Mesenchymal stem cell (in vitro differentiated cells and primary cell): ENCODE data around the gene RNF32.

Experiments used
- DNase-seq: peaks from one replicate; pipeline ENCODE4 v3.0.0-alpha.2; 2013
- H2AFZ ChIP-seq: one replicate; pipeline ENCODE4 v1.6.1; 2013; ENCODE audit warnings: low read depth, mild to moderate bottlenecking, control low read depth, inconsistent platforms, low read length, moderate library complexity
- H2AK5ac ChIP-seq: 2 replicates; pipeline ENCODE4 v1.6.1; 2013; ENCODE audit warnings: low read length, moderate library complexity, mild to moderate bottlenecking, inconsistent platforms; ENCODE audit not compliant: severe bottlenecking
- H2BK120ac ChIP-seq: one replicate; pipeline ENCODE4 v1.6.1; 2013; ENCODE audit warnings: low read depth, mild to moderate bottlenecking, inconsistent platforms, low read length, moderate library complexity
- H2BK12ac ChIP-seq, 2 experiments: one replicate each; pipeline ENCODE4 v1.6.1; 2013; ENCODE audit warnings: inconsistent platforms in 2 of 2, low read length in 2 of 2, mild to moderate bottlenecking in 2 of 2, moderate library complexity in 2 of 2, control low read depth in 1 of 2
- H2BK15ac ChIP-seq: one replicate; pipeline ENCODE4 v1.6.1; 2013; ENCODE audit warnings: mild to moderate bottlenecking, low read depth, inconsistent platforms; ENCODE audit not compliant: poor library complexity, severe bottlenecking
- H2BK5ac ChIP-seq: 2 replicates; pipeline ENCODE4 v1.6.1; 2013; ENCODE audit warnings: low read depth, mild to moderate bottlenecking, low read length, control low read depth, inconsistent platforms; ENCODE audit not compliant: poor library complexity, severe bottlenecking
- H3K14ac ChIP-seq, 2 experiments: one replicate each; pipeline ENCODE4 v1.6.1; 2013; ENCODE audit warnings: inconsistent platforms in 2 of 2, low read length in 2 of 2, control low read depth in 1 of 2, mild to moderate bottlenecking in 1 of 2, moderate library complexity in 1 of 2
- H3K18ac ChIP-seq, 2 experiments: one replicate each; pipeline ENCODE4 v1.6.1; 2013; ENCODE audit warnings: inconsistent platforms in 2 of 2, low read length in 2 of 2, control low read depth in 1 of 2, low read depth in 1 of 2, mild to moderate bottlenecking in 1 of 2
- H3K23ac ChIP-seq, 2 experiments: one replicate each; pipeline ENCODE4 v1.6.1; 2013; ENCODE audit warnings: inconsistent platforms in 2 of 2, low read length in 2 of 2, mild to moderate bottlenecking in 2 of 2, moderate library complexity in 2 of 2, control low read depth in 1 of 2
- H3K27ac ChIP-seq: 2 replicates; pipeline ENCODE4 v1.5.1; 2013; ENCODE audit warnings: mild to moderate bottlenecking, moderate library complexity, low read length, control low read depth, inconsistent platforms; ENCODE audit not compliant: poor library complexity, severe bottlenecking
- H3K27me3 ChIP-seq, 2 experiments: 2 replicates each; pipeline versions ENCODE4 v1.6.1 to v1.7.0; 2013; ENCODE audit warnings: low read length in 2 of 2, mild to moderate bottlenecking in 2 of 2, moderate library complexity in 2 of 2, control low read depth in 1 of 2, inconsistent platforms in 1 of 2; ENCODE audit not compliant: control insufficient read depth in 1 of 2, insufficient read depth in 1 of 2
- H3K36me3 ChIP-seq, 2 experiments: 2 replicates each; pipeline versions ENCODE4 v1.6.1 to v1.7.0; 2013; ENCODE audit warnings: low read length in 2 of 2, control low read depth in 1 of 2, inconsistent platforms in 1 of 2, low read depth in 1 of 2, mild to moderate bottlenecking in 1 of 2; ENCODE audit not compliant: insufficient read depth in 2 of 2, control insufficient read depth in 1 of 2
- H3K4ac ChIP-seq, 2 experiments: one replicate each; pipeline ENCODE4 v1.6.1; 2013; ENCODE audit warnings: inconsistent platforms in 2 of 2, low read length in 2 of 2, mild to moderate bottlenecking in 2 of 2, moderate library complexity in 2 of 2, control low read depth in 1 of 2, low read depth in 1 of 2
- H3K4me1 ChIP-seq: 2 replicates; pipeline ENCODE4 v1.6.1; 2013; ENCODE audit warnings: low read depth, low read length, control low read depth; ENCODE audit not compliant: control insufficient read depth, insufficient read depth
- H3K4me2 ChIP-seq: 2 replicates; pipeline ENCODE4 v1.6.1; 2013; ENCODE audit warnings: low read length, mild to moderate bottlenecking, inconsistent platforms; ENCODE audit not compliant: poor library complexity, severe bottlenecking
- H3K4me3 ChIP-seq, 2 experiments: 2 replicates each; pipeline versions ENCODE4 v1.5.1 to v1.7.0; 2013; ENCODE audit warnings: low read length in 2 of 2, mild to moderate bottlenecking in 2 of 2, control low read depth in 1 of 2, low read depth in 1 of 2; ENCODE audit not compliant: insufficient read depth in 1 of 2
- H3K79me1 ChIP-seq: replicated peaks from 2 replicates; pipeline ENCODE4 v1.6.1; 2013; ENCODE audit warnings: mild to moderate bottlenecking, control low read depth, low read length, inconsistent platforms; ENCODE audit not compliant: poor library complexity, severe bottlenecking
- H3K9ac ChIP-seq: 2 replicates; pipeline ENCODE4 v1.7.0; 2013; ENCODE audit warnings: mild to moderate bottlenecking, low read length, moderate library complexity
- H3K9me3 ChIP-seq: 2 replicates; pipeline ENCODE4 v1.7.0; 2013; ENCODE audit warnings: mild to moderate bottlenecking, low read length; ENCODE audit not compliant: control insufficient read depth
- H4K8ac ChIP-seq: one replicate; pipeline ENCODE4 v1.6.1; 2013; ENCODE audit warnings: inconsistent platforms, mild to moderate bottlenecking, low read length, moderate library complexity
- H4K91ac ChIP-seq: one replicate; pipeline ENCODE4 v1.6.1; 2013; ENCODE audit warnings: mild to moderate bottlenecking, low read length, inconsistent platforms
- whole genome bisulfite sequencing: methylation state at CpG from one replicate; pipeline ENCODE4 v1.1.7; 2013; ENCODE audit warnings: mixed read lengths; 5-methylcytosine and 5-hydroxymethylcytosine counted together

RNF32 gene

DNA sequence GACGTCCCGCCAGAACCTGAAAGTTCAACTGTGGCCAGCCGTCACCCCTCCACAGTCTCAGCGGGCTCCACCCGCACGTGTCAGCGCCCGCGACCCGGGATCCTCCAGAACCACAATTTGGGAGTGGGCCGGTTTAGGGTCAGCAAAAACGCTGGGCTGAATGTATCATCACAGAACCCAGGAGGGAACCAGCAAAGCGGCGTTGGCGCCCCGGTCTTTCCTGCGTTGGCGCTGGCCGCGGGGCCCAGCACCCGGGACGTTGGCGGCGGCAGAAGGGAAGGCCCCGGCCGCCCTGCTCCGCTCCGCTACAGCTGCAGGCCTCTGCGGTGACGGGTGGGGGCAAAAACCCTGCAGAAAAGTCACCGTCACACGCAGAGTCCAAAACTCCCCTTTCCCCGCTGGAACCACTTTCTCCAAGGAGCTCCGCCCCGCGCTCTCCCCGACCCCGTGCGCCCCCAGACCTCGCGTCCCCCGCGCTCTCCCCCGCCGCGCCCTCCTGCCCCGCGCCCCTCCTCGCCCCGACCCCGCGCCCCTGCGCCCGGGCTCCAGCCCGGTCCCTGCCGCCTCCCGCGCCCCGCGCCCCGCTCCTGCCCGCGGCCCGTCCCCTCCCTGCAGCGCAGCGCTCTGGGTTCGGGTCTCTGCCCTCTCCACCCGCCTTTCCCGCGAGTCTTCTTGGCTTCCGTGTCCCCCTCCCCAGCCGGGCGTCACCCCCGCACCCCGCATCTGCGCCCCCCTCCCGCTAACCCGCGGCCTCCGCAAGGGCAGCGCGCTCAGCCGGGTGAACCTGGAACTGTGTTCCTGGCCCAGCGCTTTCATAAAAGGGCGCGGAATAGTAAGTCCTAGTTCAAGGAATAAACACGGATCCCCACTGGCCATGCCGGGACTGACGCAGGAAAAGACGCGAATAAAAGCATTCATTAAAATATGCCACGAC is 24.0 kb upstream of the RNF32 start:
- Histone ChIP-seq H2BK15ac (no peak overlapping the region), H4K91ac (no peak overlapping the region), H3K23ac (no peak overlapping the region), H3K14ac (no peak overlapping the region), H3K4ac (no peak overlapping the region), H2AK5ac (no peak overlapping the region), H3K27ac (no peak overlapping the region), H3K9ac (no peak overlapping the region), H3K18ac (no peak overlapping the region), H3K27me3 (peaks cover 9 to 23% of the 10 kb centered on the region in 2 experiments), H3K36me3 (no peaks in the 10 kb centered on the region), H2AFZ (no peak overlapping the region), H3K79me1 (peaks cover 3% of the 10 kb centered on the region), H2BK5ac (no peak overlapping the region), H3K9me3 (peaks cover 3% of the 10 kb centered on the region), H2BK120ac (no peak overlapping the region), H3K4me2 (peak overlapping the region; percentile 93), H3K4me3 (peak overlapping the region; percentile 47 to 48), H3K4me1 (peaks cover 8% of the 10 kb centered on the region), H2BK12ac (no peak overlapping the region), H4K8ac (no peak overlapping the region)
- 8% methylated on average over 72 of the region's 92 CpGs for WGBS
- DNase-seq = no peak

DNA sequence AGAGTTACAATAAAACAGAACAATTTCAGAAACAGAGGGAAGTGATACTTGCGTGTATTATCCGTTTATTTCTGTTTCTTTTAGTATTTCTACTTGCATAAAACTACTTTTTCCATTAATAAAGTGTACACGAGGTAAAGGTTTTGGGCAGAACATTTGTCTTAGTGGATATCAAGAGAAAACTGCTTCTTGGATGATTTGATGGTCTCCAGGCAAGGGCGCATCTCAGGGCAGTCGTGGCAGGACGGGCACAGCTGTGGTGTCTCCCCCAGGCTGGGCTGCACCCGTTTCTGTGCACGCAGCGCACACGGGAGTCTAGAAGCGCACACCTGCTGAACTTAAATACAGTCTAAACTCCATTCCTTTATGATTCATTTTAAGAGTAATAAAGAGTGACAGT is 23.4 kb upstream of the RNF32 start:
- Histone ChIP-seq H2BK120ac (no peak overlapping the region), H4K91ac (no peak overlapping the region), H3K9ac (no peak overlapping the region), H3K4me1 (peaks cover 8% of the 10 kb centered on the region), H2BK15ac (no peak overlapping the region), H3K4ac (no peak overlapping the region), H3K4me3 (peak overlapping the region in 1 of 2 experiments; percentile 47), H2BK5ac (no peak overlapping the region), H3K18ac (no peak overlapping the region), H2BK12ac (no peak overlapping the region), H3K23ac (no peak overlapping the region), H3K4me2 (no peak overlapping the region), H3K36me3 (no peaks in the 10 kb centered on the region), H3K27me3 (peaks cover 9 to 23% of the 10 kb centered on the region in 2 experiments), H3K14ac (no peak overlapping the region), H3K9me3 (peaks cover 3% of the 10 kb centered on the region), H3K79me1 (peaks cover 3% of the 10 kb centered on the region), H2AK5ac (no peak overlapping the region), H2AFZ (no peak overlapping the region), H4K8ac (no peak overlapping the region), H3K27ac (no peak overlapping the region)
- 91% methylated on average over 4 of the region's 11 CpGs for WGBS
- no peak for DNase-seq

DNA sequence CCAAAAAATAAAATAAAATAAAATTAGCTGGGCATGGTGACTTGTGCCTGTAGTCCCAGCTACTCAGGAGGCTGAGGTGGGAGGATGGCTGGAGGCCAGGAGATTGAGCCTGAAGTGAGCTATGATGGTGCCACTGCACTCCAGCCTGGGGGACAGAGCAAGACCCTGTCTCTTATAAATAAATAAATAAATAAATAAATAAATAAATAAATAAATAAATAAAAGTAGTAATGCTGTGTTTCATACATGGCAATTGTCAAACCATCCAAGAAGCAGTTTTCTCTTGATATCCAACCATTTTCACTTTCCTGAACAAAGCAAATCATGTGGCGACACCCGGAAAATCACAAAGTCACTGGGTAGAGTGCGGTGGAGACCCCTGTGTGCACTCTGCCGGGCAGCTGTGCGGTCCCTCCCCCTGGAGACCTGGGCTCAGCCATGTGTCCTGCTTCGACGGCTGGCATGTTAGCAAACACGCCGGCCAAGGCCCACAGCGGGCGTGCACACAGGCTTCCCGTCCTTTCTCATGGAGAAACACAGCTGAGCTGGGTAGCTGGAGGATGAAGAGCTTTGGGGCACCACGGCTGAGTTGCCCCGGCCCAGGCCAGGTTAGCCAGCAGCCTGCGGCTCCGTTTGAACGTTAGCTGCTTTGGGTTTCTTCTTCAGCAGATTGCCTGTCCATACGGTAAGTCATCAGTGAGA is 22.3 kb upstream of the RNF32 start:
- H2BK12ac ChIP-seq = no peak overlapping the region
- H2AFZ ChIP-seq = no peak overlapping the region
- H3K9ac ChIP-seq = no peak overlapping the region
- peaks cover 3% of the 10 kb centered on the region for H3K9me3 ChIP-seq
- no peak overlapping the region for H3K14ac ChIP-seq
- WGBS = 81% methylated on average over 18 of the region's 18 CpGs
- H3K4me1 ChIP-seq = peaks cover 8% of the 10 kb centered on the region
- no peak overlapping the region for H3K4me2 ChIP-seq
- H2BK120ac ChIP-seq = no peak overlapping the region
- no peak overlapping the region for H2BK5ac ChIP-seq
- H3K27ac ChIP-seq = no peak overlapping the region
- DNase-seq = no peak
- H3K23ac ChIP-seq = no peak overlapping the region
- H4K91ac ChIP-seq = no peak overlapping the region
- no peak overlapping the region for H2BK15ac ChIP-seq
- peaks cover 3% of the 10 kb centered on the region for H3K79me1 ChIP-seq
- no peaks in the 10 kb centered on the region for H3K36me3 ChIP-seq
- no peak overlapping the region for H3K18ac ChIP-seq
- H2AK5ac ChIP-seq = no peak overlapping the region
- no peak overlapping the region for H3K4ac ChIP-seq
- peaks cover 9 to 23% of the 10 kb centered on the region in 2 experiments for H3K27me3 ChIP-seq
- H3K4me3 ChIP-seq = no peak overlapping the region
- H4K8ac ChIP-seq = no peak overlapping the region

DNA sequence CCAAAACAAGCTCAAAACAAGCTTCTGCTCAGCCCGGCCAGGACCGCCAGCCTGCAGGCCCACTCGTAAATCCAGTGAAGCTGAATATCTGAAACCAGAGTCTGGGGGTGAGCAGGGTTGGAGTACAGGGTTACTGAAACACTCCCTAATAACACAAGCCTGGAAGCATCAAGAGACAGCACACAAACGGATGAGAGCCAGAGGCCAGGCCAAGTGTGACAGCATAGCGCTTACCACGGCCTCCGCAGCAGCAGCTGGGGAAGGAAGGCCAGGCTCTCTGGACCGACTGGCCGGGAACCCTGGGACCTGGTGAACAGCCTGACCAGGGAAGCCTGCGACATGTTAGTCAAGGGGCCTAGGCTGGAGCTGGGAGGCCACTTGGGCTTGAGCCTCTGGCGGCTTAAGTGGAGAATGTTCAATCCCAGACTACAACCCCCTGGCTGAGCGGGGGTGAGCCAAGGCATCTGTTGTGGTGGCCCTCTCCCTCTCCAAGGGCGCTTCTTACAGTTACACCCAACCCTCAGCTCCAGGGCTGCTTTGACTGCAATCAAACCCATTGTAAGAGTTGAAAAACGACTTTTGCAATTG is 21.7 kb upstream of the RNF32 start:
- no peaks in the 10 kb centered on the region for H3K36me3 ChIP-seq
- H3K4me2 ChIP-seq = no peak overlapping the region
- 78% methylated on average over 14 of the region's 14 CpGs for WGBS
- no peak overlapping the region for H3K14ac ChIP-seq
- H2AFZ ChIP-seq = no peak overlapping the region
- H2AK5ac ChIP-seq = no peak overlapping the region
- no peak overlapping the region for H3K27ac ChIP-seq
- no peak overlapping the region for H2BK15ac ChIP-seq
- H2BK12ac ChIP-seq = no peak overlapping the region
- H4K8ac ChIP-seq = no peak overlapping the region
- no peak overlapping the region for H4K91ac ChIP-seq
- H3K79me1 ChIP-seq = peaks cover 3% of the 10 kb centered on the region
- no peak overlapping the region for H3K23ac ChIP-seq
- H3K27me3 ChIP-seq = peaks cover 9 to 23% of the 10 kb centered on the region in 2 experiments
- peaks cover 8% of the 10 kb centered on the region for H3K4me1 ChIP-seq
- H3K18ac ChIP-seq = no peak overlapping the region
- H2BK120ac ChIP-seq = no peak overlapping the region
- peaks cover 3% of the 10 kb centered on the region for H3K9me3 ChIP-seq
- H3K4me3 ChIP-seq = no peak overlapping the region
- DNase-seq = no peak
- no peak overlapping the region for H2BK5ac ChIP-seq
- H3K9ac ChIP-seq = no peak overlapping the region
- H3K4ac ChIP-seq = no peak overlapping the region
